Colonic mucosa (tissue), 4 donors: Measurements from ENCODE around the gene TAB3. TPM values are rescaled to one million over a fixed set of nuclear protein-coding genes. Genes with fewer than 3 reads are reported as not detected.

Experiments used
- DNase-seq: peaks from one replicate; pipeline ENCODE4 v3.0.0-alpha.2; 2020
- H3K27ac ChIP-seq: fragments of 200-600 bp; one replicate; pipeline ENCODE4 v1.8.0; 2021
- H3K27me3 ChIP-seq: fragments of 200-600 bp; one replicate; pipeline ENCODE4 v1.8.0; 2021
- H3K36me3 ChIP-seq: fragments of 200-600 bp; one replicate; pipeline ENCODE4 v1.8.0; 2021
- H3K4me1 ChIP-seq: fragments of 200-600 bp; one replicate; pipeline ENCODE4 v1.8.0; 2021; ENCODE audit warnings: mild to moderate bottlenecking
- H3K4me3 ChIP-seq: fragments of 200-600 bp; one replicate; pipeline ENCODE4 v1.8.0; 2021
- H3K9ac ChIP-seq, 2 donors: one replicate each; pipeline ENCODE4 v1.7.0; 2013; ENCODE audit warnings: control low read depth in 2 of 2, low read depth in 2 of 2, low read length in 2 of 2
- H3K9me3 ChIP-seq: fragments of 200-600 bp; one replicate; pipeline ENCODE4 v1.8.0; 2021
- CTCF ChIP-seq: fragments of 200-600 bp; IDR thresholded peaks from one replicate; pipeline ENCODE4 v1.8.0; 2022; ENCODE audit warnings: antibody characterized with exemption, mild to moderate bottlenecking
- intact Hi-C: fragments of 100-400 bp; cut with DNase I; formaldehyde crosslinking; loops from one replicate; pipeline ENCODE4 v1.14.1; 2022
- total RNA-seq, 2 donors: library from RNA; stranded (reverse); fragmentation: NEBNext Ultra II Directional in 1 of 2; extraction: Animal tissue kit (Norgen Biotek cat#: 25700) in 1 of 2; gene quantifications; one replicate each; pipeline ENCODE4 v1.2.1, GENCODE V29; 2021
- donor health status: healthy.
- donor health status: DM: no; HTN: no; CAD: no.
- donor health status: DM: no; HTN: no; CAD: no.

The TAB3 gene
- total RNA-seq, 2 donors from 2014 or later, result 12.3 to 22.2 TPM

- Histone ChIP-seq H3K9me3 (no peaks in the 10 kb centered on the region), H3K9ac (no peak overlapping the region), H3K4me3 (no peak overlapping the region), H3K27me3 (no peaks in the 10 kb centered on the region), H3K4me1 (no peaks in the 10 kb centered on the region), H3K27ac (no peak overlapping the region), H3K36me3 (no peaks in the 10 kb centered on the region)
- no peak for TF ChIP-seq CTCF
- DNase-seq, result no peak
- intact Hi-C loops, result no loop called here
Measured at GRCh38 chrX:30831082-30831481, 58.0 kb downstream of the TAB3 start.

GRCh38 chrX:30830326-30830943 is 58.6 kb downstream of the TAB3 start:
- H3K27me3 ChIP-seq, result no peaks in the 10 kb centered on the region
- H3K4me1 ChIP-seq, result no peaks in the 10 kb centered on the region
- H3K9me3 ChIP-seq, result no peaks in the 10 kb centered on the region
- H3K27ac ChIP-seq, result no peak overlapping the region
- TF ChIP-seq CTCF, result no peak
- no peaks in the 10 kb centered on the region for H3K36me3 ChIP-seq
- no peak overlapping the region for H3K4me3 ChIP-seq
- intact Hi-C loops, result no loop called here
- H3K9ac ChIP-seq, result no peak overlapping the region
- no peak for DNase-seq

- DNase-seq, result no peak
- TF ChIP-seq CTCF, result no peak
- Histone ChIP-seq H3K36me3 (no peaks in the 10 kb centered on the region), H3K4me3 (no peak overlapping the region), H3K9ac (no peak overlapping the region), H3K4me1 (no peaks in the 10 kb centered on the region), H3K9me3 (no peaks in the 10 kb centered on the region), H3K27me3 (no peaks in the 10 kb centered on the region), H3K27ac (no peak overlapping the region)
- intact Hi-C loops, result no loop called here
Measured at GRCh38 chrX:30824275-30824674, 64.8 kb downstream of the TAB3 start.

DNA sequence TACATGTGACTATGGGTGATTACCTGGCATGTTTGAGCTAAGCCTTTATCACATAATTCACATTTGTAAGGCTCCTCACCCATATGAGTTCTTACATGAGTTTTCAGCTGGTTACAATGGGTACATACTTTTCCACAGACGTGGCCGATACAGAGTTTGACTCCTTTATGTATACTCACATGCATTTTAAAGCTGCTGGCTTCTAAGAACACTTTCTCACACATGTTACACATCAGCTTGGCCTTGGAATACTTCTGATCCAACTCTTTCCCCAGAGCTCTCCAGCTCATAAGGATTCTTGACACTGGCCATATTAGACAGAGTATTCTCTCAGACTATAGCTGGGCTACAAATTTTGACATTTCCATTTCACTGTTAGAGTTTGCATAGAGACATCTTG is 66.3 kb downstream of the TAB3 start:
- Histone ChIP-seq H3K4me1 (no peaks in the 10 kb centered on the region), H3K4me3 (no peak overlapping the region), H3K36me3 (no peaks in the 10 kb centered on the region), H3K9me3 (no peaks in the 10 kb centered on the region), H3K9ac (no peak overlapping the region), H3K27ac (no peak overlapping the region), H3K27me3 (no peaks in the 10 kb centered on the region)
- no peak for TF ChIP-seq CTCF
- intact Hi-C loops, result no loop called here
- DNase-seq, result no peak

DNA sequence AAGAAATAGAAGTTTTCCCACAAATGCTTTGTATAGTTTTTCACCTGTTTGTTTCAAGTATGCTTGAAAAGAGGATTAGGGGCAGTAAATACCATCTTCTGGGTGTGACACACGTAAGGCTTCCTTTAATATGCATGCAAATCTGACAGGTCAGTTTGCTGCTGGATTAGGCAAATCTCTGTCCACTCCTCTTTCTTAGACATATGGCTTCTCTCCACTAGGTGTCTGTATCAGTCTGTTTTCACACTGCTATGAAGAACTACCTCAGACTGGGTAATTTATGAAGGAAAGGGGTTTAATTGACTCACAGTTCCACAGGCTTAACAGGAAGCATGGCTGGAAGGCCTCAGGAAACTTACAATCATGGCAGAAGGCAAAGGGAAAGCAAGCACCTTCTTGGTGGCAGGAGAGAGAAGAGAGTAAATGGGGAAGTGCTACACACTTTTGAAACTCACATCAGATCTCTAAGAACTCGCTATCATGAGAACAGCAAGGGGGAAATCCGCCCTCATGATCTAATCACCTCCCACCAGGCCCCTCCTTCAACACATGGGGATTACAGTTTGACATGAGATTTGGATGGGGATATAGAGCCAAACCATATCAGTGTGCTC is 66.9 kb downstream of the TAB3 start:
- H3K36me3 ChIP-seq, result no peaks in the 10 kb centered on the region
- no peak overlapping the region for H3K27ac ChIP-seq
- H3K4me3 ChIP-seq, result no peak overlapping the region
- no peaks in the 10 kb centered on the region for H3K27me3 ChIP-seq
- H3K9ac ChIP-seq, result no peak overlapping the region
- no peaks in the 10 kb centered on the region for H3K4me1 ChIP-seq
- no peak for TF ChIP-seq CTCF
- intact Hi-C loops, result no loop called here
- no peaks in the 10 kb centered on the region for H3K9me3 ChIP-seq
- no peak for DNase-seq
